ENCODE data around the gene ZRSR2. TPM values are rescaled to one million over a fixed set of nuclear protein-coding genes. Genes with fewer than 3 reads are reported as not detected.

ZRSR2 gene
- polyA plus RNA-seq, 1 of the 3 experiments (the other 2 are of a cell fraction): 14.3 TPM

GRCh38 chrX:15848576-15848975 lies 58.3 kb downstream of the ZRSR2 start:
- Histone ChIP-seq H3F3A (replicated peaks; ENCODE audit: insufficient read depth) (no peaks in the 10 kb centered on the region), H3K9ac (no peak overlapping the region), H3K4me1 (ENCODE audit: control insufficient read depth in 1 of 2, insufficient read depth in 2 of 2, low read depth in 1 of 2, low read length in 1 of 2) (peaks cover under 1 to 13% of the 10 kb centered on the region in 2 experiments; a peak in 3 of 4 replicates), H3K27me3 (ENCODE audit: insufficient read depth) (no peaks in the 10 kb centered on the region), H3K9me3 (no peaks in the 10 kb centered on the region), H3K4me3 (ENCODE audit: low read depth in 2 of 2, low read length in 1 of 2) (no peak overlapping the region), H4K20me1 (ENCODE audit: insufficient read depth) (no peaks in the 10 kb centered on the region), H3K9me2 (no peaks in the 10 kb centered on the region), H3K36me3 (replicated peaks in 1 of 2; ENCODE audit: control insufficient read depth in 1 of 2, insufficient read depth in 2 of 2, low read length in 1 of 2) (peaks cover 23 to 34% of the 10 kb centered on the region in 2 experiments), H3K4me2 (no peak overlapping the region), H3K27ac (ENCODE audit: low read depth in 2 of 2, low read length in 1 of 2) (peak overlapping the region; percentile 4 to 55; a peak in 3 of 4 replicates), H3K79me2 (ENCODE audit: insufficient read depth) (peaks cover 28% of the 10 kb centered on the region), H2AFZ (ENCODE audit: low read depth) (no peak overlapping the region)
- ChIA-PET POLR2A (interaction anchor here (0.7 kb wide), 1 partner anchor 34 kb away, joined by 3 read pairs; no protein-coding TSS in a partner anchor), CTCF (interaction anchor here (1.2 to 2.5 kb wide), 8 partner anchors 25 to 823 kb away, joined by 3 to 9 read pairs (median 6); partner anchors contain the start of gene GRPR)
- 64% methylated on average over 1 of the region's 1 CpG for WGBS (ENCODE audit: low lambda C conversion rate)
- no peak for TF ChIP-seq MEF2A (IDR thresholded peaks at IDR 0.05; ENCODE audit: borderline replicate concordance, low read depth)
- no peak for TF ChIP-seq RFX5 (IDR thresholded peaks at IDR 0.05; ENCODE audit: low read length)
- no peak for TF ChIP-seq CHD2 (IDR thresholded peaks at IDR 0.05; ENCODE audit: low read length, partially characterized antibody)
- TF ChIP-seq CTCF (IDR thresholded peaks at IDR 0.05): no peak
- no peak for TF ChIP-seq YY1 (IDR thresholded peaks at IDR 0.05; ENCODE audit: low read depth)
- no peak for TF ChIP-seq TCF12 (IDR thresholded peaks at IDR 0.05)
- no peak for TF ChIP-seq ZBTB33 (IDR thresholded peaks at IDR 0.05; ENCODE audit: borderline replicate concordance, low read depth)
- no peak for TF ChIP-seq USF2 (IDR thresholded peaks at IDR 0.05; ENCODE audit: borderline replicate concordance, low read depth, low read length)
- no peak for TF ChIP-seq NRF1 (IDR thresholded peaks at IDR 0.05; ENCODE audit: low read depth, low read length)
- no peak for TF ChIP-seq GATA2 (CRISPR knock-in tag; IDR thresholded peaks at IDR 0.05)
- TF ChIP-seq SMC3 (IDR thresholded peaks at IDR 0.05; ENCODE audit: low read depth, low read length): no peak
- DNase-seq: no peak

GRCh38 chrX:15849555-15849954 lies 59.3 kb downstream of the ZRSR2 start:
- no peak overlapping the region for H3K4me2 ChIP-seq
- CTCF ChIA-PET: interaction anchor here (0.7 to 2.5 kb wide), 9 partner anchors 24 to 828 kb away, joined by 3 to 9 read pairs (median 5); partner anchors contain the start of gene GRPR
- peak; percentile 33 for DNase-seq
- peaks cover 28% of the 10 kb centered on the region for H3K79me2 ChIP-seq (ENCODE audit: insufficient read depth)
- H3K9ac ChIP-seq: no peak overlapping the region
- no peaks in the 10 kb centered on the region for H3K27me3 ChIP-seq (ENCODE audit: insufficient read depth)
- POLR2A ChIA-PET: no interaction called here
- peaks cover 3 to 13% of the 10 kb centered on the region in 2 experiments; a peak in 3 of 4 replicates for H3K4me1 ChIP-seq (ENCODE audit: control insufficient read depth in 1 of 2, insufficient read depth in 2 of 2, low read depth in 1 of 2, low read length in 1 of 2)
- H3K9me2 ChIP-seq: no peaks in the 10 kb centered on the region
- H2AFZ ChIP-seq (ENCODE audit: low read depth): no peak overlapping the region
- WGBS (ENCODE audit: low lambda C conversion rate): 75% methylated on average over 5 of the region's 5 CpGs
- no peaks in the 10 kb centered on the region for H4K20me1 ChIP-seq (ENCODE audit: insufficient read depth)
- H3K27ac ChIP-seq (ENCODE audit: low read depth in 2 of 2, low read length in 1 of 2): peak overlapping the region in 1 of 2 experiments; percentile 4; a peak in 1 of 4 replicates
- no peaks in the 10 kb centered on the region for H3K9me3 ChIP-seq
- no peak overlapping the region for H3K4me3 ChIP-seq (ENCODE audit: low read depth in 2 of 2, low read length in 1 of 2)
- no peaks in the 10 kb centered on the region for H3F3A ChIP-seq (replicated peaks; ENCODE audit: insufficient read depth)
- peaks cover 13 to 25% of the 10 kb centered on the region in 2 experiments for H3K36me3 ChIP-seq (replicated peaks in 1 of 2; ENCODE audit: control insufficient read depth in 1 of 2, insufficient read depth in 2 of 2, low read length in 1 of 2)
- TF ChIP-seq RCOR1 (IDR thresholded peaks at IDR 0.05; ENCODE audit: low read length) (no peak), TEAD4 (IDR thresholded peaks at IDR 0.05; ENCODE audit: borderline replicate concordance, insufficient read depth) (no peak), RXRA (IDR thresholded peaks at IDR 0.05; ENCODE audit: borderline replicate concordance, low read depth) (no peak), CTCF (IDR thresholded peaks at IDR 0.05) (peak; percentile 48), IRF3 (IDR thresholded peaks at IDR 0.05; ENCODE audit: low read depth, low read length) (no peak), CHD2 (IDR thresholded peaks at IDR 0.05; ENCODE audit: low read length, partially characterized antibody) (no peak), EP300 (IDR thresholded peaks at IDR 0.05; ENCODE audit: borderline replicate concordance in 1 of 2, low read depth in 1 of 2, low read length in 1 of 2) (no peak), USF2 (IDR thresholded peaks at IDR 0.05; ENCODE audit: borderline replicate concordance, low read depth, low read length) (no peak)
